GM12878 (cell line): ENCODE results near the gene ISG20L2. TPM values are rescaled to one million over a fixed set of nuclear protein-coding genes. Genes with fewer than 3 reads are reported as not detected.

ENCODE experiments used
- ATAC-seq: fragments of 200-7000 bp; cut with Tn5 transposase; 3 replicates; pipeline ENCODE4 v1.9.1; 2020; ENCODE audit warnings: mild to moderate bottlenecking, moderate library complexity
- BruUV-seq: library from RNA; stranded (reverse); fragments of 400-500 nt; replicated peaks from 2 replicates; lab custom pipeline; 2021; lab: Mats Ljungman, UMichigan
- CTCF ChIA-PET: fragments of 300-600 bp; sonication (Branson Sonifier 250); formaldehyde crosslinking; extraction: SDS; loops from one replicate; lab custom pipeline; 2021; ENCODE audit warnings: inconsistent platforms; lab: Yijun Ruan, JAX
- POLR2A ChIA-PET: fragments of 350-600 bp; formaldehyde crosslinking; extraction: SDS; loops from one replicate; lab custom pipeline; 2021; ENCODE audit warnings: inconsistent platforms; lab: Charles Lee
- RAD21 ChIA-PET: fragments of 300-600 bp; sonication (Branson Sonifier 250); formaldehyde crosslinking; loops from one replicate; lab custom pipeline; 2023; ENCODE audit warnings: antibody characterized with exemption; ENCODE audit not compliant: unreplicated experiment; lab: Charles Lee
- SMC1A ChIA-PET: fragments of 300-600 bp; sonication (Branson Sonifier 250); formaldehyde crosslinking; loops from one replicate; lab custom pipeline; 2023; ENCODE audit not compliant: unreplicated experiment, uncharacterized antibody; lab: Charles Lee
- DNase-seq: peaks from one replicate; pipeline ENCODE4 v3.0.0-alpha.2; 2011; ENCODE audit warnings: low read depth, low spot score
- FAIRE-seq: peaks from 3 replicates; lab custom pipeline; 2011; peaks lifted over from hg19 to GRCh38; lab: Jason Lieb, UNC
- H2AFZ ChIP-seq: 2 replicates; pipeline ENCODE4 v1.6.0; 2011; ENCODE audit warnings: low read depth, low read length, control low read depth; ENCODE audit not compliant: control insufficient read depth
- H3K27ac ChIP-seq: 2 replicates; pipeline ENCODE4 v1.5.1; 2011; ENCODE audit warnings: control low read depth; ENCODE audit not compliant: control insufficient read depth, insufficient read depth
- H3K27me3 ChIP-seq, 2 experiments: replicated peaks in 1 of 2; 2 replicates each; pipeline versions ENCODE4 v1.6.0 to v1.6.1; 2011; ENCODE audit warnings: low read length in 1 of 2; ENCODE audit not compliant: control insufficient read depth in 2 of 2, insufficient read depth in 2 of 2
- H3K36me3 ChIP-seq, 2 experiments: 2 replicates each; pipeline ENCODE4 v1.5.1; 2011; ENCODE audit warnings: low read length in 1 of 2; ENCODE audit not compliant: control insufficient read depth in 2 of 2, insufficient read depth in 2 of 2
- H3K4me1 ChIP-seq: 2 replicates; pipeline ENCODE4 v1.6.1; 2011; ENCODE audit warnings: mild to moderate bottlenecking, low read length, moderate library complexity, mixed read lengths; ENCODE audit not compliant: control insufficient read depth, insufficient read depth
- H3K4me2 ChIP-seq: 2 replicates; pipeline ENCODE4 v1.6.0; 2011; ENCODE audit warnings: control low read depth; ENCODE audit not compliant: control insufficient read depth, insufficient read depth
- H3K4me3 ChIP-seq: fragments of 200-600 bp; sonication (generic); 2 replicates; pipeline ENCODE4 v1.5.1; 2016
- H3K79me2 ChIP-seq: 2 replicates; pipeline ENCODE4 v1.6.0; 2011; ENCODE audit warnings: low read length; ENCODE audit not compliant: control insufficient read depth, insufficient read depth
- H3K9ac ChIP-seq: 2 replicates; pipeline ENCODE4 v1.8.0; 2011; ENCODE audit warnings: low read length, control low read depth, mixed read lengths; ENCODE audit not compliant: control insufficient read depth, insufficient read depth
- H3K9me3 ChIP-seq: replicated peaks from 3 replicates; pipeline ENCODE4 v1.5.1; 2011; ENCODE audit warnings: mild to moderate bottlenecking, low read length; ENCODE audit not compliant: control insufficient read depth, insufficient read depth
- H4K20me1 ChIP-seq: 2 replicates; pipeline ENCODE4 v1.6.0; 2011; ENCODE audit not compliant: control insufficient read depth, insufficient read depth
- EGR1 ChIP-seq, 2 experiments: IDR thresholded peaks; 1 replicate in 1 of 2; 2 replicates in 1 of 2; pipeline ENCODE4 v1.6.1; 2011 to 2012; ENCODE audit warnings: low read depth in 2 of 2, low read length in 2 of 2, borderline replicate concordance in 1 of 2, mild to moderate bottlenecking in 1 of 2, moderate library complexity in 1 of 2
- EZH2 ChIP-seq: IDR thresholded peaks from 2 replicates; pipeline ENCODE4 v1.6.1; 2012; ENCODE audit warnings: low read depth, mild to moderate bottlenecking, control low read depth, inconsistent platforms, low read length, borderline replicate concordance; ENCODE audit not compliant: control insufficient read depth
- JUND ChIP-seq: IDR thresholded peaks from 2 replicates; pipeline ENCODE4 v1.6.1; 2012; ENCODE audit warnings: low read depth, mild to moderate bottlenecking, low read length, improper control_type of control experiment, moderate library complexity
- NFIC ChIP-seq: IDR thresholded peaks from 2 replicates; pipeline ENCODE4 v1.6.1; 2012; ENCODE audit warnings: low read depth, mild to moderate bottlenecking, inconsistent platforms, low read length, moderate library complexity
- RFX5 ChIP-seq: IDR thresholded peaks from 2 replicates; pipeline ENCODE4 v1.6.1; 2011; ENCODE audit warnings: low read depth, low read length, improper control_type of control experiment
- SMARCA5 ChIP-seq: fragments of 450-650 bp; IDR thresholded peaks from 2 replicates; pipeline ENCODE4 v1.6.1; 2017; ENCODE audit warnings: mild to moderate bottlenecking
- SUZ12 ChIP-seq: fragments of 200-600 bp; sonication (generic); IDR thresholded peaks from one replicate; pipeline ENCODE4 v1.6.1; 2018; ENCODE audit warnings: antibody characterized with exemption, mild to moderate bottlenecking; ENCODE audit not compliant: unreplicated experiment
- TARDBP ChIP-seq: IDR thresholded peaks from 2 replicates; pipeline ENCODE4 v1.6.1; 2016; ENCODE audit warnings: borderline replicate concordance
- TCF3 ChIP-seq: IDR thresholded peaks from 2 replicates; pipeline ENCODE4 v1.6.1; 2012; ENCODE audit warnings: low read depth, mild to moderate bottlenecking, low read length, borderline replicate concordance; ENCODE audit not compliant: insufficient read depth
- WGBS: methylation state at CpG from one replicate; pipeline ENCODE4 v1.1.6; 2016; ENCODE audit warnings: low lambda C conversion rate; ENCODE audit not compliant: insufficient replicate concordance, insufficient coverage; ENCODE audit errors: missing lambda C conversion rate; 5-methylcytosine and 5-hydroxymethylcytosine counted together
- in situ Hi-C: fragments of 300-500 bp; cut with MboI; formaldehyde crosslinking; loops from 9 replicates; pipeline ENCODE4 v1.14.3; 2018; ENCODE audit warnings: mixed read lengths
- intact Hi-C: fragments of 100-400 bp; cut with micrococcal nuclease; formaldehyde crosslinking; loops from one replicate; pipeline ENCODE4 v1.14.2; 2022; ENCODE audit not compliant: unreplicated experiment
- polyA plus RNA-seq, 11 experiments: library from polyadenylated mRNA; depleted of rRNA in 4 of 11; unstranded in 6 of 11; stranded (reverse) in 5 of 11; fragments of >200 nt; fragmentation: Nextera tagmentation in 4 of 11; fragmentation: Illumina TruSeq in 1 of 11; extraction: Ambion mirVana in 4 of 11; extraction: Trizol in 1 of 11; gene quantifications; 1 replicate in 1 of 11; 2 replicates in 10 of 11; pipeline versions ENCODE4 v1.2.1 to v1.2.3, GENCODE V29; 2011 to 2016; ENCODE audit warnings: inconsistent platforms in 2 of 11, missing spikeins in 2 of 11, low read depth in 1 of 11
- total RNA-seq, 4 experiments: library from RNA; depleted of rRNA in 3 of 4; stranded (reverse); fragments of >200 nt in 3 of 4; fragmentation: Illumina TruSeq in 1 of 4; extraction: Trizol in 1 of 4; gene quantifications; 2 replicates each; pipeline versions ENCODE4 v1.2.1 to v1.2.3, GENCODE V29; 2013 to 2021
- TF ChIP-seq, protein P1 (sequence below), 3 experiments: IDR thresholded peaks in 2 of 3; conservative IDR thresholded peaks in 1 of 3; 2 replicates each; pipeline ENCODE4 v1.5.1; 2011; ENCODE audit warnings: low read depth in 3 of 3, low read length in 3 of 3, mild to moderate bottlenecking in 3 of 3, control low read depth in 2 of 3, moderate library complexity in 2 of 3, inconsistent platforms in 1 of 3, mixed read lengths in 1 of 3; ENCODE audit not compliant: control insufficient read depth in 2 of 3, insufficient read depth in 1 of 3; ENCODE audit errors: extremely low read depth in 1 of 3
- TF ChIP-seq, protein P2 (sequence below): fragments of 450-650 bp; formaldehyde crosslinking; IDR thresholded peaks from 2 replicates; pipeline ENCODE4 v1.5.0; 2022; ENCODE audit warnings: mild to moderate bottlenecking, missing genetic modification characterization
- TF ChIP-seq, protein P3 (sequence below): fragments of 450-650 bp; IDR thresholded peaks from 2 replicates; pipeline ENCODE4 v1.6.1; 2017; ENCODE audit warnings: low read depth, mild to moderate bottlenecking, moderate library complexity

The ISG20L2 gene
- total and polyA plus RNA-seq, 10 of the 15 experiments (the other 5 are each of a cell fraction or from before 2014, with no cell fraction given), result 16.4 to 111 (median 48.0) TPM

DNA sequence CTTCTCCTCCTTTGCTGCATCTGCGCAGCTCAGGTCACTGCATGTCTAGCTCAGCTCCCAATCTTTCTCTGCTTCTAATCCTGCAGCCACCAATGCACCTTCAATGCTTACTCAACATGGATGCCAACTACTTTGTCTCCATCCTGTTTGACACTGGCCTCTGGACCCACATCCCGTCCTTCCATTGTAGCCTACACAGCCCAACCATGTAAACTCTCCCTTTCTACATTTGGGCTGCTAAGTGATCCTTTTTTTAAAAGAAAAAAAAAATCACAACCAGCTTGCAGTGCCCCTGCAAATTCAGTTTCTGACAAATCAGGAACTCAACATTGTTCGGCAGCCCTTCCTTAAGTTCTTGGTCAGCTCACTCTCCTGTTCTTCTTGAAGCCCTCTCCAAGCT lies 13.7 kb downstream of the ISG20L2 start (continued):
- TF ChIP-seq, protein P1, sequence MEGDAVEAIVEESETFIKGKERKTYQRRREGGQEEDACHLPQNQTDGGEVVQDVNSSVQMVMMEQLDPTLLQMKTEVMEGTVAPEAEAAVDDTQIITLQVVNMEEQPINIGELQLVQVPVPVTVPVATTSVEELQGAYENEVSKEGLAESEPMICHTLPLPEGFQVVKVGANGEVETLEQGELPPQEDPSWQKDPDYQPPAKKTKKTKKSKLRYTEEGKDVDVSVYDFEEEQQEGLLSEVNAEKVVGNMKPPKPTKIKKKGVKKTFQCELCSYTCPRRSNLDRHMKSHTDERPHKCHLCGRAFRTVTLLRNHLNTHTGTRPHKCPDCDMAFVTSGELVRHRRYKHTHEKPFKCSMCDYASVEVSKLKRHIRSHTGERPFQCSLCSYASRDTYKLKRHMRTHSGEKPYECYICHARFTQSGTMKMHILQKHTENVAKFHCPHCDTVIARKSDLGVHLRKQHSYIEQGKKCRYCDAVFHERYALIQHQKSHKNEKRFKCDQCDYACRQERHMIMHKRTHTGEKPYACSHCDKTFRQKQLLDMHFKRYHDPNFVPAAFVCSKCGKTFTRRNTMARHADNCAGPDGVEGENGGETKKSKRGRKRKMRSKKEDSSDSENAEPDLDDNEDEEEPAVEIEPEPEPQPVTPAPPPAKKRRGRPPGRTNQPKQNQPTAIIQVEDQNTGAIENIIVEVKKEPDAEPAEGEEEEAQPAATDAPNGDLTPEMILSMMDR (IDR thresholded peaks at IDR 0.05 in 2 of 3, conservative IDR thresholded peaks at IDR 0.05 in 1 of 3; ENCODE audit: control insufficient read depth in 2 of 3, extremely low read depth in 1 of 3, insufficient read depth in 1 of 3, low read depth in 3 of 3, low read length in 3 of 3), result no peak
- TF ChIP-seq RFX5 (no peak), EZH2 (no peak), JUND (no peak), EGR1 (IDR thresholded peaks at IDR 0.05; ENCODE audit: borderline replicate concordance in 1 of 2, low read depth in 2 of 2, low read length in 2 of 2) (no peak), NFIC (no peak), SUZ12 (no peak)
- TF ChIP-seq, all 136 proteins: peak for 0

DNA sequence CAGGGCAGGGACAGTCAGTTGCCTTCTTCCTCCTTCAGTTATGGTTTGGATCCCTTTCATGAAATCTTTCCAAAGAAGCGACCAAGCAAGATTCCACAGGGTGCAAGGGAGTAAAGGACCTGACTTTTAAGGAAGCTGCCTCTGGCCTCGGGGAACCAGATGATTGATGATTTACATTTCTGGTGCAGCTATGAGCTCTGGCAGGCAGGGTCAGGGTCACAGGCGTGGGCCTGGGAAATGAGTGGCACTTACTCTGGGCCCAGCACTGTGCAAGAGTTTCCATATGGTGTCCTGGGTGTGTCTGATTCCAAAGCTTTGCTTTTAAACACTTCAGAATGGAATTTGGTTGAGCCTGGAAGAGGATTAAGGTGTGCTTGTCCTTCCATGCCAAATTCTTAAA lies 15.9 kb downstream of the ISG20L2 start:
- CTCF ChIA-PET, result interaction anchor here (1.2 to 10.0 kb wide), 5 partner anchors 9 to 361 kb away, joined by 3 to 68 read pairs (median 5); no protein-coding TSS in a partner anchor
- no peaks in the 10 kb centered on the region for H3K4me1 ChIP-seq
- TF ChIP-seq TARDBP, result no peak
- TF ChIP-seq, protein P2, sequence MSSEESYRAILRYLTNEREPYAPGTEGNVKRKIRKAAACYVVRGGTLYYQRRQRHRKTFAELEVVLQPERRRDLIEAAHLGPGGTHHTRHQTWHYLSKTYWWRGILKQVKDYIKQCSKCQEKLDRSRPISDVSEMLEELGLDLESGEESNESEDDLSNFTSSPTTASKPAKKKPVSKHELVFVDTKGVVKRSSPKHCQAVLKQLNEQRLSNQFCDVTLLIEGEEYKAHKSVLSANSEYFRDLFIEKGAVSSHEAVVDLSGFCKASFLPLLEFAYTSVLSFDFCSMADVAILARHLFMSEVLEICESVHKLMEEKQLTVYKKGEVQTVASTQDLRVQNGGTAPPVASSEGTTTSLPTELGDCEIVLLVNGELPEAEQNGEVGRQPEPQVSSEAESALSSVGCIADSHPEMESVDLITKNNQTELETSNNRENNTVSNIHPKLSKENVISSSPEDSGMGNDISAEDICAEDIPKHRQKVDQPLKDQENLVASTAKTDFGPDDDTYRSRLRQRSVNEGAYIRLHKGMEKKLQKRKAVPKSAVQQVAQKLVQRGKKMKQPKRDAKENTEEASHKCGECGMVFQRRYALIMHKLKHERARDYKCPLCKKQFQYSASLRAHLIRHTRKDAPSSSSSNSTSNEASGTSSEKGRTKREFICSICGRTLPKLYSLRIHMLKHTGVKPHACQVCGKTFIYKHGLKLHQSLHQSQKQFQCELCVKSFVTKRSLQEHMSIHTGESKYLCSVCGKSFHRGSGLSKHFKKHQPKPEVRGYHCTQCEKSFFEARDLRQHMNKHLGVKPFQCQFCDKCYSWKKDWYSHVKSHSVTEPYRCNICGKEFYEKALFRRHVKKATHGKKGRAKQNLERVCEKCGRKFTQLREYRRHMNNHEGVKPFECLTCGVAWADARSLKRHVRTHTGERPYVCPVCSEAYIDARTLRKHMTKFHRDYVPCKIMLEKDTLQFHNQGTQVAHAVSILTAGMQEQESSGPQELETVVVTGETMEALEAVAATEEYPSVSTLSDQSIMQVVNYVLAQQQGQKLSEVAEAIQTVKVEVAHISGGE, result no peak
- TF ChIP-seq SMARCA5, result no peak
- TF ChIP-seq, protein P3, sequence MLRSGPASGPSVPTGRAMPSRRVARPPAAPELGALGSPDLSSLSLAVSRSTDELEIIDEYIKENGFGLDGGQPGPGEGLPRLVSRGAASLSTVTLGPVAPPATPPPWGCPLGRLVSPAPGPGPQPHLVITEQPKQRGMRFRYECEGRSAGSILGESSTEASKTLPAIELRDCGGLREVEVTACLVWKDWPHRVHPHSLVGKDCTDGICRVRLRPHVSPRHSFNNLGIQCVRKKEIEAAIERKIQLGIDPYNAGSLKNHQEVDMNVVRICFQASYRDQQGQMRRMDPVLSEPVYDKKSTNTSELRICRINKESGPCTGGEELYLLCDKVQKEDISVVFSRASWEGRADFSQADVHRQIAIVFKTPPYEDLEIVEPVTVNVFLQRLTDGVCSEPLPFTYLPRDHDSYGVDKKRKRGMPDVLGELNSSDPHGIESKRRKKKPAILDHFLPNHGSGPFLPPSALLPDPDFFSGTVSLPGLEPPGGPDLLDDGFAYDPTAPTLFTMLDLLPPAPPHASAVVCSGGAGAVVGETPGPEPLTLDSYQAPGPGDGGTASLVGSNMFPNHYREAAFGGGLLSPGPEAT, result no peak
- no peak for TF ChIP-seq TCF3
- no peaks in the 10 kb centered on the region for H3K27me3 ChIP-seq
- H3K36me3 ChIP-seq, result no peaks in the 10 kb centered on the region; a peak in 2 of 4 replicates
- H2AFZ ChIP-seq, result no peak overlapping the region
- no peak for ATAC-seq
- H4K20me1 ChIP-seq, result no peaks in the 10 kb centered on the region
- SMC1A ChIA-PET, result interaction anchor here (1.2 to 2.3 kb wide), 3 partner anchors 9 to 23 kb away, joined by 4 to 11 read pairs (median 4); no protein-coding TSS in a partner anchor
- no peaks in the 10 kb centered on the region for H3K9me3 ChIP-seq
- POLR2A ChIA-PET, result no interaction called here
- RAD21 ChIA-PET, result interaction anchor here (1.8 kb wide), 1 partner anchor 14 kb away, joined by 8 read pairs; no protein-coding TSS in a partner anchor
- no peak for DNase-seq
- no peak overlapping the region for H3K4me2 ChIP-seq
- intact Hi-C loops, result no loop called here
- in situ Hi-C loops, result no loop called here
- no peaks in the 10 kb centered on the region for H3K79me2 ChIP-seq
- no peak overlapping the region for H3K4me3 ChIP-seq
- WGBS, result 75% methylated on average over 3 of the region's 3 CpGs
- no peak overlapping the region for H3K27ac ChIP-seq
- BruUV-seq, result no TSS peak
- no peak overlapping the region for H3K9ac ChIP-seq
- FAIRE-seq, result no peak
